HG03159 (cell line): ENCODE results near the gene DPP6.
"Not testable (repeated sequence)": the region's sequence is repeated elsewhere in the genome, so short reads cannot be mapped to it uniquely, and the experiment has no call there.

Experiments
- ATAC-seq: cut with Tn5 transposase; IDR thresholded peaks from one replicate; pipeline ENCODE4 v1.9.1; 2021; ENCODE audit warnings: mild to moderate bottlenecking, moderate library complexity; ENCODE audit not compliant: unreplicated experiment

Gene DPP6

GRCh38 chr7:154146707-154147038, 94.5 kb downstream of the DPP6 start:
- ATAC-seq, result not testable (repeated sequence)

- ATAC-seq, result not testable (repeated sequence)
Measured at GRCh38 chr7:154148791-154149516, 96.8 kb downstream of the DPP6 start.

- ATAC-seq, result not testable (repeated sequence)
Measured at GRCh38 chr7:154150656-154151055, 98.5 kb downstream of the DPP6 start.

- ATAC-seq, result not testable (repeated sequence)
Measured at GRCh38 chr7:154151306-154151705, 99.1 kb downstream of the DPP6 start.

GRCh38 chr7:154155928-154156327, 103.7 kb downstream of the DPP6 start:
- not testable (repeated sequence) for ATAC-seq

GRCh38 chr7:154162921-154163320, 110.7 kb downstream of the DPP6 start:
- not testable (repeated sequence) for ATAC-seq

GRCh38 chr7:154163642-154164041, 111.4 kb downstream of the DPP6 start:
- ATAC-seq, result not testable (repeated sequence)

- no peak for ATAC-seq
Measured at GRCh38 chr7:154167051-154167450, 114.9 kb downstream of the DPP6 start.

- ATAC-seq, result no peak
Measured at GRCh38 chr7:154167807-154168206, 115.6 kb downstream of the DPP6 start.

GRCh38 chr7:154171422-154171821, 119.2 kb downstream of the DPP6 start:
- no peak for ATAC-seq

- ATAC-seq, result no peak
Measured at GRCh38 chr7:154172236-154172635, 120.0 kb downstream of the DPP6 start.

GRCh38 chr7:154177584-154177983, 125.4 kb downstream of the DPP6 start:
- no peak for ATAC-seq

GRCh38 chr7:154178895-154179294, 126.7 kb downstream of the DPP6 start:
- ATAC-seq, result no peak

GRCh38 chr7:154183482-154183881, 131.3 kb downstream of the DPP6 start:
- ATAC-seq, result no peak

GRCh38 chr7:154183946-154184345, 131.7 kb downstream of the DPP6 start:
- no peak for ATAC-seq

- no peak for ATAC-seq
Measured at GRCh38 chr7:154186811-154187210, 134.6 kb downstream of the DPP6 start.

GRCh38 chr7:154188330-154188729, 136.1 kb downstream of the DPP6 start:
- ATAC-seq, result no peak

- ATAC-seq, result no peak
Measured at GRCh38 chr7:154195266-154195665, 143.1 kb downstream of the DPP6 start.

GRCh38 chr7:154198481-154198880, 146.3 kb downstream of the DPP6 start:
- no peak for ATAC-seq

- no peak for ATAC-seq
Measured at GRCh38 chr7:154200241-154200640, 148.0 kb downstream of the DPP6 start.

- ATAC-seq, result no peak
Measured at GRCh38 chr7:154202002-154202401, 149.8 kb downstream of the DPP6 start.

GRCh38 chr7:154204046-154204445, 151.8 kb downstream of the DPP6 start:
- ATAC-seq, result no peak

- no peak for ATAC-seq
Measured at GRCh38 chr7:154212861-154213260, 160.7 kb downstream of the DPP6 start.
